ENCODE results near the gene THAP7. TPM values are rescaled to one million over a fixed set of nuclear protein-coding genes. Genes with fewer than 3 reads are reported as not detected.

Gene THAP7
- total and polyA plus RNA-seq, 9 of the 15 experiments (the other 6 are each of a cell fraction or from before 2014, with no cell fraction given): 7.9 to 263 (median 84.1) TPM

GRCh38 chr22:20953668-20954500 is 48.0 kb downstream of the THAP7 start (continued):
- TF ChIP-seq NCOA2 (IDR thresholded peaks at IDR 0.05; ENCODE audit: partially characterized antibody in 2 of 2) (no peak), MNT (conservative IDR thresholded peaks at IDR 0.05) (no peak), SRSF7 (optimal IDR thresholded peaks at IDR 0.05; ENCODE audit: low read depth, low read length) (no peak), BRF1 (IDR thresholded peaks at IDR 0.05; ENCODE audit: borderline replicate concordance, extremely low read depth, insufficient read length) (no peak), DNMT1 (IDR thresholded peaks at IDR 0.05) (peak; percentile 1; the same call in 1 of the 2 replicates), NCOA4 (IDR thresholded peaks at IDR 0.05; ENCODE audit: partially characterized antibody) (no peak), DMBX1 (CRISPR knock-in tag; IDR thresholded peaks at IDR 0.05; ENCODE audit: borderline replicate concordance) (no peak; the same call in 1 of the 2 replicates), TCF7L2 (IDR thresholded peaks at IDR 0.05; ENCODE audit: low read depth, low read length) (no peak; the same call in 1 of the 2 replicates), SMARCB1 (IDR thresholded peaks at IDR 0.05; ENCODE audit: insufficient read length, low read depth) (no peak), ZKSCAN3 (CRISPR knock-in tag; IDR thresholded peaks at IDR 0.05) (no peak), FOS (IDR thresholded peaks at IDR 0.05; ENCODE audit: extremely low read depth, insufficient read length) (no peak), KLF10 (CRISPR knock-in tag; IDR thresholded peaks at IDR 0.05) (no peak), KAT2B (IDR thresholded peaks at IDR 0.05; ENCODE audit: low read depth, low read length) (no peak), BRD9 (IDR thresholded peaks at IDR 0.05; ENCODE audit: low read depth, partially characterized antibody) (no peak), NFXL1 (CRISPR knock-in tag; IDR thresholded peaks at IDR 0.05) (no peak), ZNF140 (CRISPR knock-in tag; IDR thresholded peaks at IDR 0.05) (no peak), ETV1 (tag; conservative IDR thresholded peaks at IDR 0.05; ENCODE audit: low read depth) (no peak), FOXJ3 (CRISPR knock-in tag; IDR thresholded peaks at IDR 0.05) (no peak), NUFIP1 (IDR thresholded peaks at IDR 0.05; ENCODE audit: partially characterized antibody) (no peak), TCFL5 (CRISPR knock-in tag; conservative IDR thresholded peaks at IDR 0.05) (no peak), MYBL2 (IDR thresholded peaks at IDR 0.05; ENCODE audit: low read depth) (no peak), MYBL2 (CRISPR knock-in tag; IDR thresholded peaks at IDR 0.05; ENCODE audit: borderline replicate concordance) (no peak), ASH1L (IDR thresholded peaks at IDR 0.05; ENCODE audit: borderline replicate concordance, low read depth, partially characterized antibody) (no peak), ZBTB12 (CRISPR knock-in tag; IDR thresholded peaks at IDR 0.05) (no peak), CBFA2T3 (IDR thresholded peaks at IDR 0.05) (no peak), PRPF4 (IDR thresholded peaks at IDR 0.05; ENCODE audit: insufficient read depth, low read depth, low read length, poor library complexity, severe bottlenecking) (no peak), ZFPM2 (CRISPR knock-in tag; IDR thresholded peaks at IDR 0.05) (no peak; the same call in 1 of the 2 replicates), CEBPB (tag; IDR thresholded peaks at IDR 0.05) (peak; percentile 99), GABPB1 (CRISPR knock-in tag; IDR thresholded peaks at IDR 0.05) (0 out of 2 replicates have a peak, but pooled peaks have one; percentile 14)
